HG03103 (cell line): ENCODE measurements around the gene GPR15LG.
A peak's percentile ranks its signal among the peaks of the same experiment; 100 is the strongest.
"Not testable (repeated sequence)": the region's sequence is repeated elsewhere in the genome, so short reads cannot be mapped to it uniquely, and the experiment has no call there.

Experiments
- ATAC-seq: cut with Tn5 transposase; IDR thresholded peaks from one replicate; pipeline ENCODE4 v1.9.1; 2021; ENCODE audit warnings: low read depth; ENCODE audit not compliant: unreplicated experiment

GPR15LG gene

DNA sequence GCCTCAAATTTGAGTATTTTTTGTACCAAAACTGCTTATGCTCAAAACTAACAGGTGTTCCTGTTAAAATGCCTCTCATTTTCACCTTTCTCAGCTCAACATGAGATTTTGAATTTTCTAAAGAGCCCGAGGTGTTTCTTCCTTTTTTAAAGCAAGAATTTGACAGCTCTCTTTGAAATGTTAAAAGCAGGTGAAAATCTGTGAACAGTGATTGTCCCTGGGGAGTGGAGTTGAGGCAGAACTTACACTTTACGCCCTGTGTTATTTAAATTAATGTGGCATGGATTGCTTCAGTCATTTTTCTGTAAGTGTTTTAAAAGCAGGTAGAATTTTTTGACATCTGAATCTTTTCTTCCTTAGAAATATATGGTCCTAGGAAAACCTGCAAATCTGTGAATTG lies 9.2 kb upstream of the GPR15LG start:
- no peak for ATAC-seq

DNA sequence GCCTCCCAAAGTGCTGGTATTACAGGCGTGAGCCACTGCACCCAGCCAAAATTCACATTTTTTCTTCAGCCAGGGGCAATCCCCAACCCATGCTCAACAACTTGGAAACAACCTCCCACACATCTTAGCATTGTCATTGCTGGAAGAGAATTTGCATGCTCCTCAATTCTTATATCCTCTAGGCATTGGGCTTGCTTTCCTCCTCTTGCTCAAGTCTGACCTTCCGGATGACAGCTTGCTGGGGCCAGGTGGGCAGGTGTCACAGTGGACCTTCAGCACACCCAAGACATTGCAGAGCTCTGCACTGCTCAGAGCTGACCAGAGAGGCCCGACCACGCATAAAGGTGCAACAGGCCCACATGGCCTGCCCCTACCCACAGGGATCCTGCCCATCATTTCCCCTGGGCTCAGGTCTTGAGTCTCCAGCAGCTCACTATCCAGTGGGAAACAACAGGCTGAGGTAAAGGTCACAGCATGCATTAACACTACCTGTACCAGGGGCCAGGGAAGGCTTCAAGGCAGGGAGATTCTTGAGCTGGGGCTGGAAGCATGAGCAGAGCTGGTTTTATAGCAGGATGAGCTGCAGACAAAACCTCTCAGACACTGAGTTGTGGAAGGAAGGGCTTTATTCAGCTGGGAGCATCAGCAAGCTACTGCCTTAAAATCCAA lies 6.8 kb upstream of the GPR15LG start:
- ATAC-seq, result peak; percentile 35

DNA sequence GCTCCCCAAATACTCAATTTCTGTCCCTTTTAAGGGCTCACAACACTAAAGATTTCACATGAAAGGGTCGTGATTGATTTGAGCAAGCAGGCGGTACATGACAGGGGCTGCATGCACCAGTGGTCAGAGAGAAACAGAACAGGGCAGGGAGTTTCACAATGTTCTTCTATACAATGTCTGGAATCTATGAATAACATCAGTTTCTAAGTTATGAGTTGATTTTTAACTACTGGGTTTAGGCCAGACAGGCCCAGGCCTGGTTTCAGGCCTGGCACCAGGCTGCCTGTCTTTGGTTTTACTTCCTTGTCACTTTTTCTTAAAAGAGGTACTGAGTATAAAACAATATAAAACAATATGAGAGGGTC lies 6.3 kb upstream of the GPR15LG start:
- ATAC-seq, result not testable (repeated sequence)

DNA sequence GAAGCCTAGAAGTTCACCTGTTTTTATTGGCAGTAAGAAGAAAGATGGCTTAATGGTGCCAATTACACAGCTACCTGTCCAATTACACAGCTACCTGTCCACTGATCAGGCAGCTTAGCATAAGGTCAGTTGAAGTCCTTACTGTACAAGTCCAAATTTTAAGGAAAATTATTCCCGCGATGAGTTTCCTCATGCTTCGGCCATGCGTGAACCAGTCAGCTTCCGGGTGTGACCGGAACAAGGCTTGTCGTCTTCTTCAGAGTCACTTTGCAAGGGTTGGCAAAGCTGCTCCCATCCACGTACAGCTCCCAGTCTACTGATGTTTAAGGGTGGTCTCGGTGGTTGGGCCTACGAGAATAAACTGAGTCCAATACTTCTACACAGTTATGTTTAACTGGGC lies 5.2 kb upstream of the GPR15LG start:
- not testable (repeated sequence) for ATAC-seq

DNA sequence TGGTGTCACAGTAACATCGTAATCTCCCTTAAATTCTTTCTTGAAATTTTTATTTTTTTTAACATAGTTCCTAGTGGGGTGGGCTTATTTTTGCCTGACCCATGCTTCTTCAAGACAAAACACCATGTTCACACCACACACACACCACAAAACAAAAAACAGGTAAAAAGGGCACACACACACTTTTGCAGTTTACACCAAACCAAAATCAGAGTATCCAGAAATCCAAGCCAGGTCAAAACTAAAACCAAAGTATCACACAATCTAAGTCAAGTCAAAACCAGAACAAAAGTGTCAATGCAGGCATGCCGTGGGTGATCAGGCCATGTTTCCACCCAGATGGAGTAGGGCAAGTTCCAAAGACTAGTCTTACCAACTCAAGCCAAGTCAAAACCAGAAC lies 2.4 kb upstream of the GPR15LG start:
- not testable (repeated sequence) for ATAC-seq

- ATAC-seq, result peak; percentile 24
Measured at GRCh38 chr10:84171700-84172466, 1.7 kb upstream of the GPR15LG start.

DNA sequence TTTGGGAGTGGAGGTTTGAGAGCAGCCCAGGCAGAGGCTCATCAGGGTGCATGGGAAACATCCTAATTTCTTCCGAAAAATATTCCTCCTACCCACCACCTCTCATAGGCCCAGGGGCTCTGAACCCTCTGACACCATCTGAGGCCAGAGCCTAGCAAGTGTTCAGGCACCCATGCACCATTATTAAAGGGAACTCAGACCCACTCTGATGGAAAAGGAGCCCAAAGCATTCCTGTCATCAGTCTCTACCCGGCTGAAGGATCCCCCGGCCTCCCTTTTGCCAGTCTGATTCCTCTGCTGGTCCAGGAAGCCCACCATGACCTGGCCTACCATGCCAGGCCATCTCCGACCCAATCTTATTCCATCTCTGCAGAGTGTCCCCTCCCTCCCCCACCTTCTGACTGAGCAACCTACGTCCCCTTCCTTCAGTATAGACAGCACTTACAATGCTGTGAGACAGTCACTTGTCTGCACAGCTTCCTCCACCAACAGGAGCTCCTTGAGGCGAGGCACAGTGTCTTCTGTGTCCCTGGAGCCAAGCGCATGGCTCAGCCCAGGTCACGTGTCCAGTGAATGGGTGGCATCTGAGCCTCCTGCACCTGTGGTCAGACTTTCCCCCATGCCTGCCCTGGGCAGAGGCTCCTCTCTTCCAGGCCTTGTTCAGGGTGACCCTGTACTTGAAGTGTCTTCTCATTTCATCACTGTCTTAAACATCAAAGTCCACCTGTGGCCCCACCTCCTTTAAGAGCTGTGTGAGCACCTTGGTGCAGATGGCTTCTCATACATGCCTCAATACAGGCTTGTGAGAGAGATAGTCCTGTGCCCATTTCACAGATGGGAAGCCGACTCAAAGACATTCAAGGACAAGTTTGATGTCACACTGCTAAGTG lies 889 bp upstream of the GPR15LG start:
- peak; percentile 57 for ATAC-seq

- ATAC-seq, result no peak
Measured at GRCh38 chr10:84175436-84175835, 1.8 kb downstream of the GPR15LG start.

DNA sequence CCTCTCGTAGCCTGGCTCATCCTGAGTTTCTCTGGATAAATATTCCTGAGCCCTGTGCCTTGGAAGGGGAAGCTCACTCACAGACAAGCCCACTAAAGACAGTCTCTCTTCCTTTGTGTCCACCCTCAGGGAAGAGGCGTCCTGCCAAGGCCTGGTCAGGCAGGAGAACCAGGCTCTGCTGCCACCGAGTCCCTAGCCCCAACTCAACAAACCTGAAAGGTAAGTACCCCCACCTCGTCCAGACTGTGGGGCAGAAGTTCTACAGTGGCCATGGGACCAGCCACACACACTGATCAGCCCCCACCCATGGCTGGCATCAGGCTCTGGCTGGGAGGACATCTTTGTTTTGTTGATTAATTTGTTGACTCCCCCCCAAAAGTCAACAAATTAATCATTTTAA lies 2.8 kb downstream of the GPR15LG start:
- ATAC-seq, result no peak

DNA sequence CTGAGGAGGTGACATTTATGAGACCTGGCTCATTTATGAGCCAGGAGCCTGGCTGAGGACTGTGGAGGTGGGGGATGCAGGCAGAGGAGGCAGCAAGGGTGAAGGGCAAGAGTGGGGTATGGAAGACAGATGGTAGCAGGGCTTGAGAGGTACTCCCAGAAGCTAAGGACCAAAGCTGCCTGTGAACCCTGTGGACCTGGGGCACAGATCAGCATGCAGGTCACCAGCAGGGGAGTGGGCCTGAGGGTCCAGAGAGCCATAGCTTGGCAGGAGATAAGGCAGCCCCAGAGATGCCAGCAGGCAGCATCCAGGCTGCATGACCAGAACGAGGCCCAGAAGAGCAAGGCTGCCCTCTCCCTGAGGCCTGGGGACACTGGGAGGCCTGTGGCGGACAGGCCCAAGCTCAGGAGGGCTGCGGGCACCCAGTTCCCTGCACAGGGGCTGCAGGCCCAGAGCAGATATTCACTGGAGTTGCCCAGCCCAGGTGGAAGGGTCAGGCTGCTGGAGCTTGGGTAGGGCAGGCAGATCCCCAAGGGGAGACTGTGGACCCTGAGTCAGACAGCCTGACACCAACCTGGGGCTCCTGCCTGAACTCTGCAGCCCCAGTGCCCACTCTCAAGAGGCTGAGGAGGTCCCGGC lies 3.4 kb downstream of the GPR15LG start:
- no peak for ATAC-seq

DNA sequence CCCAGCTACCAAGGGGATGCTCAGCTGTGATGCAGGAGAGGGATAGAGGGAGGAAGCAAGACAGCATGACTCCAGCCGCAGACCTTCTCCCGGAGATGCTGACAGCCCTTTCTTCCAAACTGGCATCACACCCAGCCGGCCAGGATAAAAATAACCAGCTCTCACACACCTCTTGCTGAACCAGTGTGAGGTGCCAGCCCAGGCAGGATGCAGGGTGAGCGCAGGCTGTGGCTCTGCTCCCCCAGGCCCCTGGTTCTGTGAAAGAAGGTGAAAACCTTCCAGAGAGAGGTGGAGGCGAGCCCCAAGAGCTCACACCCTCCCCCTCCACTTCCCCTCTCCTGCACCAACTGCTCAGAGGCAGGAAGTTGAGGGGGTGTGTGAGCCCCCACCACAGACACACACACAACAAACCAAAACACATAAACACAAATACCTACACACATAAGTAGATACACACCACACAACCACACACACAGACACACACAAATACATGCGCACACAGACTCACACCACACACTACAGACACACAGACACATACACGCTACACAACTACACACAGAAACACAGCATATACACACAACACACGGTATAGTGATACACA lies 4.0 kb downstream of the GPR15LG start:
- ATAC-seq, result peak; percentile 59

DNA sequence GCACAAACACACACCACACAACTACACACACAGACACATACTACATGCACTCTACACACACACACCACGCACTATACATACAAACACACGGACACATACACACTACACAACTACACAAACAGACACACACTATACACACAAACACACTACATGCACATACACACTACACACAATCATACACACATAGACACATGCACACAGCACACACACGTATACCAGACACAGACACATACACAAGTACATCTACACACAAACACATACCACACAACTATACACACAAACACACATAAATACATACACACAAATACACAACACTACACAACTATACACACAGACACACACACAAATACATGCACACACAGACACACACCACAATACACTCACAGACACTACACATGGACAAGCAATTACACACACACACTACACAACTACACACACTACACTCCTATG lies 4.6 kb downstream of the GPR15LG start:
- no peak for ATAC-seq

- ATAC-seq, result peak; percentile 86
Measured at GRCh38 chr10:84179059-84179710, 5.6 kb downstream of the GPR15LG start.

DNA sequence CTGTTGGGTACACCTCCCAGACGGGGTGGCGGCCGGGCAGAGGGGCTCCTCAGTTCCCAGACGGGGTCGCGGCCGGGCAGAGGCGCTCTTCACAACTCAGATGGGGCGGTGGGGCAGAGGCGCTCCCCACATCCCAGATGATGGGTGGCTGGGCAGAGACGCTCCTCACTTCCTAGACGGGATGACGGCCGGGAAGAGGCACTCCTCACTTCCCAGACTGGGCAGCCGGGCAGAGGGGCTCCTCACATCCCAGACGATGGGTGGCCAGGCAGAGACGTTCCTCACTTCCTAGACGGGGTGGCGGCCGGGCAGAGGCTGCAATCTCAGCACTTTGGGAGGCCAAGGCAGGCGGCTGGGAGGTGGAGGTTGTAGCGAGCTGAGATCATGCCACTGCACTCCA lies 6.8 kb downstream of the GPR15LG start:
- not testable (repeated sequence) for ATAC-seq

DNA sequence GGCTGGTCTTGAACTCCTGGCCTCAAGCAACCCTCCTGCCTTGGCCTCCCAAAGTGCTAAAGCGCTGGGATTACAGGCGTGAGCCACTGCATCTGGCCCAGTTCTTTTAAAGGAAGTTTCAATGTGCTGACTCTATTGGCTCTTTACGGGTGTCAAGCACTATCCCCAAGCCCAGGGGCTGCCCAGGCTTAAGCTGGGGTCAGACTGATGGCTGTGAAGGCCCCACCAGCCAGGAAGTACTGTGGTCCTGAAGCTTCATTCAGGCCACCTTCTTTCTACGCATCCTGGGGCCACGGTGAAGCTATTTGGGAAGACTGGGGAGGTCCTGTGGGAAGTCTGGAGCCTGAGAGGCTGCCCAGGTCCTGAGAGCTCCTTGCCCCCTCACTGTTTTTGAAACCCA lies 8.0 kb downstream of the GPR15LG start:
- ATAC-seq, result no peak

- ATAC-seq, result no peak
Measured at GRCh38 chr10:84184517-84184916, 10.9 kb downstream of the GPR15LG start.

GRCh38 chr10:84185526-84186175 lies 12.1 kb downstream of the GPR15LG start:
- ATAC-seq, result no peak

DNA sequence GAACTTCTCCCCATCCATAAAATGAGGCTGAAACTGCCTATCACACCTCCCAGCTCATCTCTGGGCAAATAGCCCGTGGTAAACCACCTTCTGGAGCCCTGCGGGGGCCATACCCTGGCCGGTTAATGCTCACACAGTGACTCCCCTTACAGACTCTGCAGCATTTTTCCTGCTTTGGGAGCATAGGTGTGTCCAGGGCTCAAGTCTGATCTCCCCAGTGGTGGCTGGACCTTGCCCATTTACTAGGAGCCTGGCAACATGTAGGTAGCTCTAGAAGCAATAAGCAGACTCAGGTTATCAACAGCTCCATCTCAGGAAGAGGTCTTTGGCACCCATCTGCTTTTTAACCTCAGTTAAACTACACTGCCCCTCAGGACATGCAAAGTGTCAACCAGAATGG lies 15.2 kb downstream of the GPR15LG start:
- ATAC-seq, result no peak

DNA sequence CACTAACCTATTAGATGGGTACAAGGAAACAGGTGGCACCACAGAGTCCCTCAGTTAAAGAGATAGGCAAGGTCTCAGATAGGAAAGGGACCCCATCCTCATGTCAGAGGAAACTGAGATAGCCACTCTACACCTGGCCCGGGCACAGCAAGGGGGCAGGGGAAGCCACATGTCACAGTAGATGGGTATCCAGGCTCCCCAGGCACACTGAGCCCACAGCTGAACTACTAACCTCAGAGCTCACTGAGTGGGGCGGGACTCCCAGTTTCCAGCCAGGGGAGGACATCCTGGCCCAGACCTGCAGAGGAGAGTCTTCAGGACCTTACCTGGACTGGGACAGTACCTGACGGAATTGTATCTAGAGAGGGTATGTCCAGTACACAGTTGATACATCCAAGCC lies 17.0 kb downstream of the GPR15LG start:
- no peak for ATAC-seq
